K562 (cell line): Measurements from ENCODE around the gene COX6A2. TPM values are rescaled to one million over a fixed set of nuclear protein-coding genes. Genes with fewer than 3 reads are reported as not detected.

Experiments
- C11orf30 ChIP-seq: fragments of 450-650 bp; IDR thresholded peaks from 2 replicates; pipeline ENCODE4 v1.6.1; 2016; ENCODE audit warnings: low read depth, mild to moderate bottlenecking
- ESRRB ChIP-seq: fragments of 250-450 bp; sonication (Bioruptor Pico); IDR thresholded peaks from 2 replicates; pipeline ENCODE4 v1.5.0; 2020; ENCODE audit warnings: mild to moderate bottlenecking, moderate library complexity, borderline replicate concordance
- FOXM1 ChIP-seq, 2 experiments: fragments of 450-650 bp in 1 of 2; sonication (generic) in 1 of 2; formaldehyde crosslinking in 1 of 2; IDR thresholded peaks; 2 replicates each; pipeline versions ENCODE4 v1.6.1 to v1.9.0; 2017 to 2022; ENCODE audit warnings: low read depth in 2 of 2, mild to moderate bottlenecking in 2 of 2, missing genetic modification reagents in 1 of 2, moderate library complexity in 1 of 2
- HNRNPUL1 ChIP-seq: fragments of 200-400 bp; formaldehyde crosslinking; IDR thresholded peaks from 2 replicates; pipeline ENCODE4 v1.6.1; 2017; ENCODE audit warnings: low read length
- MAFF ChIP-seq: IDR thresholded peaks from 2 replicates; pipeline ENCODE4 v1.6.1; 2012; ENCODE audit warnings: low read length, improper control_type of control experiment
- MAFK ChIP-seq: IDR thresholded peaks from 2 replicates; pipeline ENCODE4 v1.6.1; 2011; ENCODE audit warnings: low read length, improper control_type of control experiment
- MED1 ChIP-seq: sonication (generic); formaldehyde crosslinking; IDR thresholded peaks from 2 replicates; pipeline ENCODE4 v1.8.1; 2023; ENCODE audit warnings: missing genetic modification reagents, borderline replicate concordance
- NEUROD1 ChIP-seq: fragments of 150-350 bp; IDR thresholded peaks from 2 replicates; pipeline ENCODE4 v1.6.1; 2014; ENCODE audit warnings: borderline replicate concordance, low read length, low read depth; ENCODE audit not compliant: partially characterized antibody
- NRF1 ChIP-seq, 2 experiments: fragments of 450-650 bp; IDR thresholded peaks in 1 of 2; conservative IDR thresholded peaks in 1 of 2; 2 replicates each; pipeline ENCODE4 v1.6.1; 2014; ENCODE audit warnings: mild to moderate bottlenecking in 2 of 2
- NUFIP1 ChIP-seq: fragments of 450-650 bp; IDR thresholded peaks from 2 replicates; pipeline ENCODE4 v1.6.1; 2018; ENCODE audit not compliant: partially characterized antibody
- PHF20 ChIP-seq: fragments of 450-650 bp; IDR thresholded peaks from 2 replicates; pipeline ENCODE4 v1.6.1; 2018; ENCODE audit not compliant: partially characterized antibody
- SUPT5H ChIP-seq: fragments of 450-650 bp; IDR thresholded peaks from 2 replicates; pipeline ENCODE4 v1.6.1; 2016
- TOE1 ChIP-seq, 2 experiments: fragments of 450-650 bp in 1 of 2; sonication (generic) in 1 of 2; formaldehyde crosslinking in 1 of 2; IDR thresholded peaks; 2 replicates each; pipeline versions ENCODE4 v1.7.1 to v1.8.0; 2016 to 2022; ENCODE audit warnings: borderline replicate concordance in 2 of 2, mild to moderate bottlenecking in 2 of 2, antibody characterized with exemption in 1 of 2, inconsistent platforms in 1 of 2, low read depth in 1 of 2, missing genetic modification reagents in 1 of 2, moderate library complexity in 1 of 2
- ZNF124 ChIP-seq: sonication (generic); formaldehyde crosslinking; IDR thresholded peaks from 2 replicates; pipeline ENCODE4 v1.8.1; 2022; ENCODE audit warnings: missing genetic modification reagents
- ZNF140 ChIP-seq: fragments of 250-450 bp; sonication (Bioruptor Pico); IDR thresholded peaks from 2 replicates; pipeline ENCODE4 v1.8.0; 2021; ENCODE audit warnings: moderate library complexity, mild to moderate bottlenecking, inconsistent platforms
- ZNF143 ChIP-seq: sonication (generic); formaldehyde crosslinking; IDR thresholded peaks from 2 replicates; pipeline ENCODE4 v1.9.0; 2022; ENCODE audit warnings: mild to moderate bottlenecking, missing genetic modification reagents
- polyA plus RNA-seq, 8 experiments: library from polyadenylated mRNA; depleted of rRNA in 4 of 8; stranded (reverse) in 5 of 8; unstranded in 3 of 8; fragments of >200 nt; fragmentation: Nextera tagmentation in 2 of 8; fragmentation: Illumina TruSeq in 1 of 8; extraction: Ambion mirVana in 2 of 8; extraction: Trizol in 1 of 8; gene quantifications; 2 replicates each; pipeline versions ENCODE4 v1.2.1 to v1.2.3, GENCODE V29; 2011 to 2014; ENCODE audit warnings: inconsistent platforms in 1 of 8, missing spikeins in 1 of 8
- total RNA-seq, 7 experiments: library from RNA; depleted of rRNA in 6 of 7; stranded (reverse); fragments of >200 nt in 6 of 7; fragmentation: Illumina TruSeq in 2 of 7; extraction: Trizol in 2 of 7; gene quantifications; 2 replicates each; pipeline versions ENCODE4 v1.2.1 to v1.2.3, GENCODE V29; 2011 to 2021; ENCODE audit warnings: low replicate concordance in 1 of 7
- TF ChIP-seq, protein P1 (sequence below): fragments of 450-650 bp; IDR thresholded peaks from 2 replicates; pipeline ENCODE4 v1.6.1; 2017; ENCODE audit warnings: antibody characterized with exemption, mild to moderate bottlenecking
- TF ChIP-seq, protein P2 (sequence below), 2 experiments: fragments of 450-650 bp; conservative IDR thresholded peaks; 2 replicates each; pipeline ENCODE4 v1.6.1; 2017; ENCODE audit warnings: mild to moderate bottlenecking in 2 of 2, moderate library complexity in 2 of 2

Gene COX6A2
- total and polyA plus RNA-seq, 9 of the 15 experiments (the other 6 are each of a cell fraction or from before 2014, with no cell fraction given) = not detected

DNA sequence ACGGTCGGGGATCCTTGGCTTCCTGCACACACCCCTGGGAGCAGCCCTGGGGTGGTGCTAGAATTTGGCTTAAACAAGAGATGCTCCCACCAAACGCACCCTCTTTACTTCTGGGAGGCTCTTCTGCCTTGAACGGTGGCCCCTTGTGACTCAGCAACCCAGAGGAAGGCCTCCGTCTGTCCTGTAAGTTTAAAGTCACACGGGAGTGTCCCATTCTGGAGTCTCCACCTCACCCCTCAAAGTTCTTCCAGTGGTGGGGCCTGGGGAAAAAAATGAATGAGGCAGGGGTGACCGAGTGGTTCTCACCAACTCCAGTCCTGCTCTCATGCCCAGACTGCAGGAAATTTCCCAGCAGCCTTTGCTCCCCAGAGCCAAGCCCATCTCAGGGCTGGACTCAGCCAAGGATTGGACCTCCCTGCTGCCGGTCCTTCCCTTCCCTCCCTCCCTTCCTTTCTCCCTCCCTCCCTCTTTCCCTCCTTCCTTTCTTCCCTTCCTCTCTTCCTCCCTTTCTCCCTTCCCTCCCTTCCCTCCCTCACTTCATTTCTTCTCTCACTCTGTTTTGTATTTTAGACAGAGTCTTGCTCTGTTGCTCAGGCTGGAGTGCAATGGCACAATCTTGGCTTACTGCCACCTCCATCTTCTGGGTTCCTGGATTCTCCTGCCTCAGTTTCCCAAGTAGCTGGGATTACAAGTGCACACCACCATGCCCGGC, 23.7 kb downstream of the COX6A2 start (continued):
- 0 out of 2 replicates have a peak, but pooled peaks have one; percentile 7 for TF ChIP-seq MAFF
- peak; percentile 66 for TF ChIP-seq ZNF143 (CRISPR knock-in tag)
- TF ChIP-seq, protein P1, sequence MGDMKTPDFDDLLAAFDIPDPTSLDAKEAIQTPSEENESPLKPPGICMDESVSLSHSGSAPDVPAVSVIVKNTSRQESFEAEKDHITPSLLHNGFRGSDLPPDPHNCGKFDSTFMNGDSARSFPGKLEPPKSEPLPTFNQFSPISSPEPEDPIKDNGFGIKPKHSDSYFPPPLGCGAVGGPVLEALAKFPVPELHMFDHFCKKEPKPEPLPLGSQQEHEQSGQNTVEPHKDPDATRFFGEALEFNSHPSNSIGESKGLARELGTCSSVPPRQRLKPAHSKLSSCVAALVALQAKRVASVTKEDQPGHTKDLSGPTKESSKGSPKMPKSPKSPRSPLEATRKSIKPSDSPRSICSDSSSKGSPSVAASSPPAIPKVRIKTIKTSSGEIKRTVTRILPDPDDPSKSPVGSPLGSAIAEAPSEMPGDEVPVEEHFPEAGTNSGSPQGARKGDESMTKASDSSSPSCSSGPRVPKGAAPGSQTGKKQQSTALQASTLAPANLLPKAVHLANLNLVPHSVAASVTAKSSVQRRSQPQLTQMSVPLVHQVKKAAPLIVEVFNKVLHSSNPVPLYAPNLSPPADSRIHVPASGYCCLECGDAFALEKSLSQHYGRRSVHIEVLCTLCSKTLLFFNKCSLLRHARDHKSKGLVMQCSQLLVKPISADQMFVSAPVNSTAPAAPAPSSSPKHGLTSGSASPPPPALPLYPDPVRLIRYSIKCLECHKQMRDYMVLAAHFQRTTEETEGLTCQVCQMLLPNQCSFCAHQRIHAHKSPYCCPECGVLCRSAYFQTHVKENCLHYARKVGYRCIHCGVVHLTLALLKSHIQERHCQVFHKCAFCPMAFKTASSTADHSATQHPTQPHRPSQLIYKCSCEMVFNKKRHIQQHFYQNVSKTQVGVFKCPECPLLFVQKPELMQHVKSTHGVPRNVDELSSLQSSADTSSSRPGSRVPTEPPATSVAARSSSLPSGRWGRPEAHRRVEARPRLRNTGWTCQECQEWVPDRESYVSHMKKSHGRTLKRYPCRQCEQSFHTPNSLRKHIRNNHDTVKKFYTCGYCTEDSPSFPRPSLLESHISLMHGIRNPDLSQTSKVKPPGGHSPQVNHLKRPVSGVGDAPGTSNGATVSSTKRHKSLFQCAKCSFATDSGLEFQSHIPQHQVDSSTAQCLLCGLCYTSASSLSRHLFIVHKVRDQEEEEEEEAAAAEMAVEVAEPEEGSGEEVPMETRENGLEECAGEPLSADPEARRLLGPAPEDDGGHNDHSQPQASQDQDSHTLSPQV = peak; percentile 82
- no peak for TF ChIP-seq ESRRB (CRISPR knock-in tag)
- peak; percentile 65 for TF ChIP-seq PHF20
- TF ChIP-seq TOE1 (IDR thresholded peaks at IDR 0.05; ENCODE audit: borderline replicate concordance) = peak; percentile 63; the same call in 1 of the 2 replicates
- no peak for TF ChIP-seq TOE1 (CRISPR knock-in tag; IDR thresholded peaks at IDR 0.05; ENCODE audit: borderline replicate concordance, low read depth)
- no peak for TF ChIP-seq ZNF140 (CRISPR knock-in tag)
- TF ChIP-seq MED1 (CRISPR knock-in tag) = no peak
- TF ChIP-seq SUPT5H = peak; percentile 31; the same call in 1 of the 2 replicates
- TF ChIP-seq NUFIP1 = peak; percentile 26
- TF ChIP-seq FOXM1 (IDR thresholded peaks at IDR 0.05; ENCODE audit: low read depth) = no peak
- no peak for TF ChIP-seq FOXM1 (CRISPR knock-in tag; IDR thresholded peaks at IDR 0.05; ENCODE audit: low read depth)
- TF ChIP-seq NEUROD1 = no peak
- no peak for TF ChIP-seq HNRNPUL1
- peak; percentile 69 for TF ChIP-seq C11orf30
- TF ChIP-seq MAFK = peak; percentile 23; the same call in 1 of the 2 replicates
- TF ChIP-seq, protein P2, sequence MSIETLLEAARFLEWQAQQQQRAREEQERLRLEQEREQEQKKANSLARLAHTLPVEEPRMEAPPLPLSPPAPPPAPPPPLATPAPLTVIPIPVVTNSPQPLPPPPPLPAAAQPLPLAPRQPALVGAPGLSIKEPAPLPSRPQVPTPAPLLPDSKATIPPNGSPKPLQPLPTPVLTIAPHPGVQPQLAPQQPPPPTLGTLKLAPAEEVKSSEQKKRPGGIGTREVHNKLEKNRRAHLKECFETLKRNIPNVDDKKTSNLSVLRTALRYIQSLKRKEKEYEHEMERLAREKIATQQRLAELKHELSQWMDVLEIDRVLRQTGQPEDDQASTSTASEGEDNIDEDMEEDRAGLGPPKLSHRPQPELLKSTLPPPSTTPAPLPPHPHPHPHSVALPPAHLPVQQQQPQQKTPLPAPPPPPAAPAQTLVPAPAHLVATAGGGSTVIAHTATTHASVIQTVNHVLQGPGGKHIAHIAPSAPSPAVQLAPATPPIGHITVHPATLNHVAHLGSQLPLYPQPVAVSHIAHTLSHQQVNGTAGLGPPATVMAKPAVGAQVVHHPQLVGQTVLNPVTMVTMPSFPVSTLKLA (conservative IDR thresholded peaks at IDR 0.05) = no peak
- peak; percentile 13 to 17; a peak in 1 of 4 replicates for TF ChIP-seq NRF1 (conservative IDR thresholded peaks at IDR 0.05 in 1 of 2, IDR thresholded peaks at IDR 0.05 in 1 of 2)
- no peak for TF ChIP-seq ZNF124 (CRISPR knock-in tag)
